Muscle of arm (tissue), 14 donors: Measurements from ENCODE around the gene XAGE1A. TPM values are rescaled to one million over a fixed set of nuclear protein-coding genes. Genes with fewer than 3 reads are reported as not detected.
"Not testable (repeated sequence)": the region's sequence is repeated elsewhere in the genome, so short reads cannot be mapped to it uniquely, and the experiment has no call there.

ENCODE experiments used
- DNase-seq: peaks from one replicate; pipeline ENCODE4 v3.0.0-alpha.2; 2013
- long read RNA-seq, 11 donors: transcript quantifications; one replicate each; lab custom pipeline, GENCODE V29; 2026
- polyA plus RNA-seq, 12 donors: library from polyadenylated mRNA; unstranded; fragments of 120-200 nt; gene quantifications; one replicate each; pipeline ENCODE4 v1.2.1, GENCODE V29; 2013; ENCODE audit not compliant: insufficient read length in 12 of 12

The XAGE1A gene, protein sequence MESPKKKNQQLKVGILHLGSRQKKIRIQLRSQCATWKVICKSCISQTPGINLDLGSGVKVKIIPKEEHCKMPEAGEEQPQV
- under 1 TPM in 1 of 12 donors, not detected in 11; 0.75 TPM for polyA plus RNA-seq
- long read RNA-seq, donor 1: 0 reads
- long read RNA-seq, donor 2, partial matches to known transcripts: 0 of 1 reads
- long read RNA-seq, donor 2, other reads (novel, unspliced or antisense): 0 of 1 reads
- long read RNA-seq, donor 3: 0 reads
- long read RNA-seq, donor 4: 0 reads
- long read RNA-seq, donor 5: 0 reads
- long read RNA-seq, donor 6: 0 reads
- long read RNA-seq, donor 7: 0 reads
- long read RNA-seq, donor 8: 0 reads
- long read RNA-seq, donor 9, partial matches to known transcripts: 0 of 1 reads
- long read RNA-seq, donor 9, other reads (novel, unspliced or antisense): 0 of 1 reads
- long read RNA-seq, donor 10: 0 reads
- long read RNA-seq, donor 11: 0 reads

DNA sequence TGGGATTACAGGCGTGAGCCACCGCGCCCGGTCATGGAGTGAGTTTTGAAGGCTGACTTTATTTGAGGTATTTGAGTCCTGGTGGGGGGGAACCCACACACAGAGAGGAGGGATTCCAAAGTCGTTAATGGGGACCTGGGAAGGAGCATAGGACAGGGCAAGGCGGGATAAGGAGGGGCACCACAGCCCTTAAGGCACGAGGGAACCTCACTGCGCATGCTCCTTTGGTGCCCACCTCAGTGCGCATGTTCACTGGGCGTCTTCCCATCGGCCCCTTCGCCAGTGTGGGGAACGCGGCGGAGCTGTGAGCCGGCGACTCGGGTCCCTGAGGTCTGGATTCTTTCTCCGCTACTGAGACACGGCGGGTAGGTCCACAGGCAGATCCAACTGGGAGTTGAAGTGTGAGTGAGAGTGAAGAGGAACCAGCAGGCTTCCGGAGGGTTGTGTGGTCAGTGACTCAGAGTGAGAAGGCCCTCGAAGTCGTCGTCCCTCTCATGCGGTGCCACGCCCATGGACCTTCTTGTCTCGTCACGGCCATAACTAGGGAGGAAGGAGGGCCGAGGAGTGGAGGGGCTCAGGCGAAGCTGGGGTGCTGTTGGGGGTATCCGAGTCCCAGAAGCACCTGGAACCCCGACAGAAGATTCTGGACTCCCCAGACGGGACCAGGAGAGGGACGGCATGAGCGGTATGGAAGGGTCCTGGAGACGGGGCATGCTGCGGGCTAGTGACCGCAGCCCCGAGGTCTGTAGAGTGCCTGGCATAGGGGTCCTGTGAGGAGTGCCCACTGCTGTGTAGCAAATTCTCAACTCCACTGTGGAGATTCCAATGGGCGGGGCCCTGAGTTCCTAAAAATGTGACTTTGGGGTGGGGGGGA lies at the start of gene XAGE1A:
Gene XAGE1A, plus strand, starts transcription at position 264 of the 874 bp plus-strand sequence. CDS start 1,554 bp downstream, outside the sequence.
- not testable (repeated sequence) for DNase-seq

DNA sequence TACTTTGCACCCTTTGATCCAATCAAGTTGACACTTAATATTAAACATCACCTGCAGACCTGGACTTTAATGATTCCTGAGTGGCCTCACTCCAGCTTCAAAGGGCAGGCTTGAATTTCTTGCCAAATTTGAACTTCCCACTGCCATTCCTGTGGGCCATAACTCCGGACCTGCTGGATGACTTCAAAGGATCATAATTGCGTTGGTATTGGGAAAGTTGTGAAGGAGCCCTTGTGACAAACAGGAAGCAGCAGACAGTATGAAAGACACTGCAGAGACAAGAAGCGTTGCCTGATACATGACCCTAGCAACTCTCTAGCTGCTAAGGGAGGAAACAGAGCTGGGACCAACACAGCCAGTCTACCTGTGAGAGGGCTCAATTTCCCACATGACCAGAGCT lies 43.6 kb upstream of the XAGE1A start:
- not testable (repeated sequence) for DNase-seq

DNA sequence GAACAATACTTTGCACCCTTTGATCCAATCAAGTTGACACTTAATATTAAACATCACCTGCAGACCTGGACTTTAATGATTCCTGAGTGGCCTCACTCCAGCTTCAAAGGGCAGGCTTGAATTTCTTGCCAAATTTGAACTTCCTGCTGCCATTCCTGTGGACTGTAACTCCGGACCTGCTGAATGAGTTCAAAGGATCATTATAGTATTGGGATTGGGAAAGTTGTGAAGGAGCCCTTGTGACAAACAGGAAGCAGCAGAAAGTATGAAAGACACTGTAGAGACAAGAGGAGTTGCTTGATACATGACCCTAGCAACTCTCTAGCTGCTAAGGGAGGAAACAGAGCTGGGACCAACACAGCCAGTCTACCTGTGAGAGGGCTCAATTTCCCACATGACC lies 24.3 kb upstream of the XAGE1A start:
- DNase-seq: not testable (repeated sequence)

DNA sequence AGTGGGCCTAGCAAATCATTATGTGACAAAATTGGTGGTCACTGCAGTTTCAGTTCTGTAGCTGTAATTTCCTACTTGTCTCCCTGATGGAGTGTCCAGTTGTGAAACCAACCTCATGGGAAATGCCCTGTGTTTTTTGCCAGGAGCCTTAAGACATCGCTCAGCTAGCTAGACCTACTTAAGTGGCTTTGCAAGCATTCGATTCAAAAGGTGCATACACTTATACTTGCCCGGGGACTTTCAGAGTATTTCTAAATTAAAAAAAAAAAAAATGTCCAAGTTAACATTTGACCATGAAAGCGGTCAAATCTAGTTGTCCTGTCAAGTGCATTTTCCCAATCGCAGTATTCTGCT lies 788 bp downstream of the XAGE1A start:
- DNase-seq: not testable (repeated sequence)

DNA sequence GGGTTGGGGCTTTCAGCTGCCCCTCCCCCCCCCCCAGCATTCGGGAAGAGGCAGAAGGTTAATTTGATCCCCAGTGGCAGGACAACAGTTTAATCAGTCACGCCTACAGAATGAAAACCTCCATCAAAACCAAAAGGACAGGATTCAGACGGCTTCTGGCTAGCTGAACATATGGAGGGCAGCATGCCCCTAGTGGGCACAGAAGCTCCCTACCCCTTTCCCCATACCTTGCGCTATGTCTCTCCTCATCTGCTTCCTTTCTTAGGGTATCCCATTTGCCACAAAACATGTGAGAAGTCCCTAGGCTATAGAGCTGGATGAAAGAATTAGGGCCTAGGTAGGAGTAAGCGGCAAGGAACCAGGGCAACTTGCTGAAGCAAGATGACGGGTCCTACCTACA lies 5.8 kb downstream of the XAGE1A start:
- DNase-seq: not testable (repeated sequence)

DNA sequence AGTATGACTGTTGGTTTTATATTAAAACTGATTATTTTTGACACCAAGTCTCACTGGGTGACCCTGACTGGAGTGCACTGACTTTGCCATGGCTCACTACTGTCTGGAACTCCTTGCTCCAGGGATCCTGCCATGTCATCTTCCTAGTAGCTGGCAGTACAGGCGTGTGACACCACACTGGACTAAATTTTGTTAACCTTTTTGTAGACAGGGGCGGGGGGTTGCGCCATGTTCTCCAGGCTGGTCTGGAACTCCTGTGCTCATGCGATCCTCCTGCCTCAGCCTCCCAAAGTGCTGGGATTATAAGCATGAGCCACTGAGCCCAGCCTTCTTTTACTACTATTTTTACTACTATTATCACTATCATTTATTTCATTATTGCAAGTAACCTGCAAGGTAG lies 8.9 kb downstream of the XAGE1A start:
- DNase-seq: no peak

DNA sequence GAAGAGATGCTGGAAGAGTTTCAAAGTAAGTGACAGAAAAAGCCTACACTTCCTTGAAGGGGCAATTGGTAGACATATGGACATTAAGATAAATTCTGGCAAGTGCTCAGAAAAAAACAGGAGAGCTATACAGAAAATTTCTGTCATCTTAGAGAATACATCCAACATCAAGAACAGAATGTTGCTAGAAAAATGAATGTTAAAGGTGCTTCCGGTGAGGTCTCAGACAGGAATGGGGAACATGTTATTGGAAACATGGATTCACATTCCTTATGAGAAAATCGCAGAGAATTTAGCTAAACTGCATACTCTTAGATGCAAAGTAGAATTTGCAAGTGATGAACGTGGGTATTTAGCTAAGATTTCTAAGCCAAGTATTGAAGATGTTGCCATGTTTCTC lies 11.7 kb downstream of the XAGE1A start:
- DNase-seq: no peak

DNA sequence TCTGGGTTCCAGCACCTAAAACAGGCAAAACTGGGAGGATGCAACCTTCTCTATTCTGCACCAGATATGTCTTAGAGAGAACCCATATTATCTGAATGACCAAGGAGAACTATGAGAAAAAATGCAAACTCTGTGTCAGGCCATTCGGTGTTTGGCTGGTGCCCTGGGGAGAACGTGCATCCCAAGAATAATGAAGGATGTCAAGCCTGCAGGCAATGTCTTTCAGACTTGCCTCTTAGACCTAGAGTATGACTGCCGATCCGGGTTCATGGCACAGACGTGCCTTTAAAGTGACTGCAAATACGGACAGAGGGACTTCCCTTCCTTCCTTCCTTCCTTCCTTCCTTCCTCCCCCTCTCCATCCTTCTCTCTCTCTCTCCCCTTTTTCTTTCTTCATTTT lies 14.3 kb downstream of the XAGE1A start:
- no peak for DNase-seq

DNA sequence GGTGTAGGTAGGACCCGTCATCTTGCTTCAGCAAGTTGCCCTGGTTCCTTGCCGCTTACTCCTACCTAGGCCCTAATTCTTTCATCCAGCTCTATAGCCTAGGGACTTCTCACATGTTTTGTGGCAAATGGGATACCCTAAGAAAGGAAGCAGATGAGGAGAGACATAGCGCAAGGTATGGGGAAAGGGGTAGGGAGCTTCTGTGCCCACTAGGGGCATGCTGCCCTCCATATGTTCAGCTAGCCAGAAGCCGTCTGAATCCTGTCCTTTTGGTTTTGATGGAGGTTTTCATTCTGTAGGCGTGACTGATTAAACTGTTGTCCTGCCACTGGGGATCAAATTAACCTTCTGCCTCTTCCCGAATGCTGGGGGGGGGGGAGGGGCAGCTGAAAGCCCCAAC lies 15.5 kb downstream of the XAGE1A start:
- DNase-seq: not testable (repeated sequence)

DNA sequence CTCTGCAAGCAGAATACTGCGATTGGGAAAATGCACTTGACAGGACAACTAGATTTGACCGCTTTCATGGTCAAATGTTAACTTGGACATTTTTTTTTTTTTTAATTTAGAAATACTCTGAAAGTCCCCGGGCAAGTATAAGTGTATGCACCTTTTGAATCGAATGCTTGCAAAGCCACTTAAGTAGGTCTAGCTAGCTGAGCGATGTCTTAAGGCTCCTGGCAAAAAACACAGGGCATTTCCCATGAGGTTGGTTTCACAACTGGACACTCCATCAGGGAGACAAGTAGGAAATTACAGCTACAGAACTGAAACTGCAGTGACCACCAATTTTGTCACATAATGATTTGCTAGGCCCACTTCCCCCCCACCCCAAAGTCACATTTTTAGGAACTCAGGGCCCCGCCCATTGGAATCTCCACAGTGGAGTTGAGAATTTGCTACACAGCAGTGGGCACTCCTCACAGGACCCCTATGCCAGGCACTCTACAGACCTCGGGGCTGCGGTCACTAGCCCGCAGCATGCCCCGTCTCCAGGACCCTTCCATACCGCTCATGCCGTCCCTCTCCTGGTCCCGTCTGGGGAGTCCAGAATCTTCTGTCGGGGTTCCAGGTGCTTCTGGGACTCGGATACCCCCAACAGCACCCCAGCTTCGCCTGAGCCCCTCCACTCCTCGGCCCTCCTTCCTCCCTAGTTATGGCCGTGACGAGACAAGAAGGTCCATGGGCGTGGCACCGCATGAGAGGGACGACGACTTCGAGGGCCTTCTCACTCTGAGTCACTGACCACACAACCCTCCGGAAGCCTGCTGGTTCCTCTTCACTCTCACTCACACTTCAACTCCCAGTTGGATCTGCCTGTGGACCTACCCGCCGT lies 20.7 kb downstream of the XAGE1A start:
- DNase-seq: not testable (repeated sequence)

DNA sequence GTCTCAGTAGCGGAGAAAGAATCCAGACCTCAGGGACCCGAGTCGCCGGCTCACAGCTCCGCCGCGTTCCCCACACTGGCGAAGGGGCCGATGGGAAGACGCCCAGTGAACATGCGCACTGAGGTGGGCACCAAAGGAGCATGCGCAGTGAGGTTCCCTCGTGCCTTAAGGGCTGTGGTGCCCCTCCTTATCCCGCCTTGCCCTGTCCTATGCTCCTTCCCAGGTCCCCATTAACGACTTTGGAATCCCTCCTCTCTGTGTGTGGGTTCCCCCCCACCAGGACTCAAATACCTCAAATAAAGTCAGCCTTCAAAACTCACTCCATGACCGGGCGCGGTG lies 21.3 kb downstream of the XAGE1A start, which contains the start of gene XAGE1B:
Gene XAGE1B, minus strand, starts transcription at position 77 of the 339 bp plus-strand sequence. CDS start 1,536 bp downstream, outside the sequence.
- DNase-seq: not testable (repeated sequence)

DNA sequence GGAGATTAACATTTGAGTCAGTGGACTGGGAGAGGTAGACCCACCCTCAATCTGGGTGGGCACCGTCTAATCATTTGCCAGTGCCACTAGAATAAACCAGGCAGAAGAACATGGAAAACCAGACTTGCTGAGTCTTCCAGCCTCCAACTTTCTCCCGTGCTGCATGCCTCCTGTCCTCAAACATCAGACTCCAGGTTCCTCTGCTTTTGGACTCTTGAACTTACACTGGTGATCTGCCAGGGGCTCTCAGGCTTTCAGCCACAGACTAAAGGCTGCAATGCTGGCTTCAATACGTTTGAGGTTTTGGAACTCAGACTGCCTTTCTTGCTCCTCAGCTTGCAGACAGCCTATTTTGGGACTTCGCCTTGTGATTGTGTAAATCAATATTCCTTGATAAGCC lies 45.4 kb downstream of the XAGE1A start:
- DNase-seq: not testable (repeated sequence)

DNA sequence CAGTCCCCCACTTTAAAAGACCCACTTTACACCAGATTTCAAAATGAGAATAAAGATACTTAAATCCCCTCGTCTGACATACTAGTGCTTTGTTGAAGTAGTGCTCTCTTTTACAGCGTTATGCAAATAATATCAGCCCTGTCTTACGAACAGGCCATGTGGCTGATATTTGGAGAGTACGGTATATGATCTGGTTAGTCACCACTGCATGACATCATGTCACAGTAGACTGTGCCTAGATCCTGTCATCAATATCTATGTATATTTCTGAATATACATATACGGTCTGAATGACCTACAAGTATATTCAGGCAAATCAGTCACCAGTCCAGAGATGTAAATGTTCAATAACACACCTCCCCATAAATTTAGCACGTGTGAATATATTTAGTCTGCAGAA lies 46.7 kb downstream of the XAGE1A start:
- no peak for DNase-seq

DNA sequence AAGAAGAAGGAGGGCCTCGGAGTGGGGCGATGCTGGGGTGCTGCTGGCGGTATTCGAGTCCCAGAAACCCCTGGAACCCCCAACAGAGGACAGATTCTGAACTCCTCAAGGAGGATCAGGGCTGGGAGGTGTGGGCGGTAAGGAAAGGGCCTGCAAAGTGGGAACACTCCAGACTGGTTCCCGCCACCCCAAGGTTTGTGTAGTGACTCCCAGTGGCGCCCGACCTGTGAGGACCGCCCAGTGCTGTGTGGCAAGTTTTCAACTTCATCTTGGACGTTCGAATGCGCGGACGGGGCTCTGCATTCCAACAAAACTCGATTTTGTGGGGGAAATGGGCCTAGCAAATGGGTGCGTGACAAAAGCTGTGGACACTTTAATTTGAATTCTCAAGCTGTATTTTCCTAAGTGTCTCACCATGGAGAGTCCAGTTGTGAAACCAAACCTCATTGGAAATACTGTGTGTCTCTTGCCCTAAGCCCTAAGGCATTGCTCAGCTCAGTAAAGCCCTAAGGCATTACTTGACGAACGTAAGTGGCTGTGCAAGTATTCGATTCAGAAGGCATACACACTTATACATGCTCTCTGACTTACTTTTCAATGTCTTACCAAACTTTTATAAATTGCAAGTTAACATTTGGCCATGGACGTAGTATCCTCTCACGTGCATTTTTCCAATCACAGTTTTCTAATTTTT lies 48.7 kb downstream of the XAGE1A start:
- DNase-seq: no peak

DNA sequence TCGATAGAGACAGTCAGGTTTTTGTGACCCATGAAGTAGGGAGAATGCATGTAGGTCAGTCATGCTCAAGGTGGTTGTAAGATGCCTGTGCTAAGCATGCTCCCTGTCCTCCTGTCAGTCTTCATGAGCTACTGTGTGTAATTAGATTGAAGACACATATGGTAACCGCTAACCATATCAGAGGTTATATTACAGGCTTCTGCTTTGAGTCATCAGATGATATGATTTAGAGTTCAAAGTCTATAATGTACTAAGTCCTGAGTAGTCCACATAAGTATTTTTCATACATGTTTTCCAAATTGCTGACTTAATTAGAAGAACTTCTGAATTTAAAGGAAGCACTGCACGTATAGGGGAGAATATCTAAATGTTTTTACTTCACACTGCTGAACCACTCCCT lies 53.2 kb downstream of the XAGE1A start:
- DNase-seq: not testable (repeated sequence)

Other genes with a start within 250 kb of the XAGE1A start
- gene XAGE2, start 126.8 kb upstream of the XAGE1A start, polyA plus RNA-seq: 1 to 10 TPM in 2 of 12 donors, under 1 TPM in 3, not detected in 7; 0.43 to 4.3 (median 0.59) TPM
- gene XAGE1B, start 21.3 kb downstream of the XAGE1A start, polyA plus RNA-seq: 1 to 10 TPM in 1 of 12 donors, under 1 TPM in 2, not detected in 9; 0.41 to 1.3 (median 0.76) TPM
- gene SSX7, start 159.1 kb downstream of the XAGE1A start, polyA plus RNA-seq: not detected
- gene SSX2, start 211.4 kb downstream of the XAGE1A start, polyA plus RNA-seq: not detected